Chondrocyte (in vitro differentiated cells): ENCODE data around the gene NR2F6. TPM values are rescaled to one million over a fixed set of nuclear protein-coding genes. Genes with fewer than 3 reads are reported as not detected.

ENCODE experiments used
- DNase-seq: peaks from one replicate; pipeline ENCODE4 v3.0.0; 2021; ENCODE audit warnings: mixed read lengths, low spot score
- H3K27ac Mint-ChIP-seq: one replicate; pipeline ENCODE4 v1.8.0; 2021; ENCODE audit warnings: mild to moderate bottlenecking, moderate library complexity, mixed read lengths; ENCODE audit not compliant: unreplicated experiment
- H3K27me3 Mint-ChIP-seq: 2 replicates; pipeline ENCODE4 v1.8.0; 2021; ENCODE audit warnings: low read depth, mixed read lengths
- H3K36me3 Mint-ChIP-seq: 2 replicates; pipeline ENCODE4 v1.8.0; 2021; ENCODE audit warnings: low read depth, mixed read lengths
- H3K4me1 Mint-ChIP-seq: 2 replicates; pipeline ENCODE4 v1.8.0; 2021; ENCODE audit warnings: low read depth, mild to moderate bottlenecking, mixed read lengths
- H3K4me3 Mint-ChIP-seq: one replicate; pipeline ENCODE4 v1.8.0; 2021; ENCODE audit warnings: mild to moderate bottlenecking, moderate library complexity, mixed read lengths; ENCODE audit not compliant: unreplicated experiment
- H3K9me3 Mint-ChIP-seq: 2 replicates; pipeline ENCODE4 v1.8.0; 2021; ENCODE audit warnings: low read depth, mixed read lengths
- total RNA-seq: library from RNA; stranded (reverse); gene quantifications from 3 replicates; pipeline ENCODE4 v1.2.1, GENCODE V29; 2021
- TF ChIP-seq, protein P1 (sequence below): fragments of 200-600 bp; sonication (generic); IDR thresholded peaks from 2 replicates; pipeline ENCODE4 v1.5.0; 2021; ENCODE audit warnings: antibody characterized with exemption, mild to moderate bottlenecking, moderate library complexity

NR2F6 gene
- total RNA-seq, 1 donor from 2014 or later, result 45.0 TPM

DNA sequence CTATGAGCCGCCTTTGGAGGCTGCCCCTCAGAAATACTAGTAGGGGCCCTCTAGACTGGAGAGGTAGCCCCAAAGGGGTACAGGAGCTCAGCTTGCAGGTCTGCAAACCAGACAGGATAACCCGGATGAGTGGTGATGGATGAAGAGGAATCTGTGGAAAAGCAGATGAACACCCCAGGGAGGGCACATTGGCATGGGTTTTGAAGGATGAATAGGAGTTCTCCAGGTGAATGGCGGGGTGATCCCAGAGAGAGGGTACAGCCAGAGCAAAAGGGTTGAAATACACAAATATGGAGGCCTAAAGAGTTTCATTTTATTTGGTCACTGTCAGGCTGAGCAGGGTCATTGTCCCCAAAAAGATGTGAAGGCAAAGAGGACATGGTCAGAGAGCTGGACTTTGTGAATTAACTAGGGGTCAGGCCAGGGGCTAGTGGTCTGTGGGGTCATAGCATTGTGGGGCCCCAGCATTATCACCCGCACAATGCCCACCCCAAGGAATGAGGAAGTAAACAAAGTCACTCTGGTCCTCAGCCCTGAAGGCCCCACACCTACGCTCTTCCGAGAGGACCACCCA lies 4.8 kb downstream of the NR2F6 start:
- peaks cover 28% of the 10 kb centered on the region for H3K4me1 Mint-ChIP-seq
- no peaks in the 10 kb centered on the region for H3K27me3 Mint-ChIP-seq
- no peak overlapping the region for H3K4me3 Mint-ChIP-seq
- no peaks in the 10 kb centered on the region for H3K9me3 Mint-ChIP-seq
- no peak for DNase-seq
- no peak overlapping the region for H3K27ac Mint-ChIP-seq
- H3K36me3 Mint-ChIP-seq, result peaks cover 4% of the 10 kb centered on the region
- TF ChIP-seq, protein P1, sequence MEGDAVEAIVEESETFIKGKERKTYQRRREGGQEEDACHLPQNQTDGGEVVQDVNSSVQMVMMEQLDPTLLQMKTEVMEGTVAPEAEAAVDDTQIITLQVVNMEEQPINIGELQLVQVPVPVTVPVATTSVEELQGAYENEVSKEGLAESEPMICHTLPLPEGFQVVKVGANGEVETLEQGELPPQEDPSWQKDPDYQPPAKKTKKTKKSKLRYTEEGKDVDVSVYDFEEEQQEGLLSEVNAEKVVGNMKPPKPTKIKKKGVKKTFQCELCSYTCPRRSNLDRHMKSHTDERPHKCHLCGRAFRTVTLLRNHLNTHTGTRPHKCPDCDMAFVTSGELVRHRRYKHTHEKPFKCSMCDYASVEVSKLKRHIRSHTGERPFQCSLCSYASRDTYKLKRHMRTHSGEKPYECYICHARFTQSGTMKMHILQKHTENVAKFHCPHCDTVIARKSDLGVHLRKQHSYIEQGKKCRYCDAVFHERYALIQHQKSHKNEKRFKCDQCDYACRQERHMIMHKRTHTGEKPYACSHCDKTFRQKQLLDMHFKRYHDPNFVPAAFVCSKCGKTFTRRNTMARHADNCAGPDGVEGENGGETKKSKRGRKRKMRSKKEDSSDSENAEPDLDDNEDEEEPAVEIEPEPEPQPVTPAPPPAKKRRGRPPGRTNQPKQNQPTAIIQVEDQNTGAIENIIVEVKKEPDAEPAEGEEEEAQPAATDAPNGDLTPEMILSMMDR, result no peak

DNA sequence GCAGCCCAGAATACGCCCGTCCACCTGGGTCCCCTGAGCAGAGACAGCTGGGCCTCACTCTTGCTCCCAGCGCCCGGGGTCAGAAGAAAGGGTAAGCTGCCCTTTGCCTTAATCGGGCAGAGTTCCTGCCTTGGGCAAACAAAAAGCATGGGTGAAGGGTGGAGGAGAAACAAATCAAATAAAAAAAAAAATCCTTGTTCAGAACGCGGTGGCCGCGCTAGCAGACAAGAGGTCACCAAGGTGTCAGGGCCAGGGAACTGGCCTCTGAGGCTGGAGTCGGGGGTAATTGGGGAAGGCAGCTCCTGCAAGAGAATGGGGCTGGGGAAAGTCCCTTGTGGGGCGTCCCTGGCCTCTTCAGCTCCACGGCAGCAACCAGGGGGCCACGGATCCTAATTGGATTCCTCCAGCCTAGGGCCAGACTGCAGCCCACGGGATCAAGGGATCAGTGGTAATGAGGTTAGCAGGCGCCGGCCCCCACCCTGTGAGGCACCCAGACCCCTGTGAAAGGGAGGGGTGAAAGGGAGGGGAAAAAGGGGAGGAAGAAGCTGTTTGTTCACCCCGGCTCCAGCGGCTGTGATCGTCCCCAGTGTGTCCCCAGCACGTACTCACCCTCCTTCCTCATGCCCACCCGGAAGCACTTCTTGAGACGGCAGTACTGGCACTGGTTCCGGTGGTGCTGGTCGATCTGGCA lies 5.5 kb downstream of the NR2F6 start:
- H3K4me3 Mint-ChIP-seq, result no peak overlapping the region
- H3K27me3 Mint-ChIP-seq, result no peaks in the 10 kb centered on the region
- no peak for DNase-seq
- no peaks in the 10 kb centered on the region for H3K9me3 Mint-ChIP-seq
- H3K27ac Mint-ChIP-seq, result no peak overlapping the region
- TF ChIP-seq, protein P1, result no peak
- peaks cover 28% of the 10 kb centered on the region for H3K4me1 Mint-ChIP-seq
- peaks cover 4% of the 10 kb centered on the region for H3K36me3 Mint-ChIP-seq

DNA sequence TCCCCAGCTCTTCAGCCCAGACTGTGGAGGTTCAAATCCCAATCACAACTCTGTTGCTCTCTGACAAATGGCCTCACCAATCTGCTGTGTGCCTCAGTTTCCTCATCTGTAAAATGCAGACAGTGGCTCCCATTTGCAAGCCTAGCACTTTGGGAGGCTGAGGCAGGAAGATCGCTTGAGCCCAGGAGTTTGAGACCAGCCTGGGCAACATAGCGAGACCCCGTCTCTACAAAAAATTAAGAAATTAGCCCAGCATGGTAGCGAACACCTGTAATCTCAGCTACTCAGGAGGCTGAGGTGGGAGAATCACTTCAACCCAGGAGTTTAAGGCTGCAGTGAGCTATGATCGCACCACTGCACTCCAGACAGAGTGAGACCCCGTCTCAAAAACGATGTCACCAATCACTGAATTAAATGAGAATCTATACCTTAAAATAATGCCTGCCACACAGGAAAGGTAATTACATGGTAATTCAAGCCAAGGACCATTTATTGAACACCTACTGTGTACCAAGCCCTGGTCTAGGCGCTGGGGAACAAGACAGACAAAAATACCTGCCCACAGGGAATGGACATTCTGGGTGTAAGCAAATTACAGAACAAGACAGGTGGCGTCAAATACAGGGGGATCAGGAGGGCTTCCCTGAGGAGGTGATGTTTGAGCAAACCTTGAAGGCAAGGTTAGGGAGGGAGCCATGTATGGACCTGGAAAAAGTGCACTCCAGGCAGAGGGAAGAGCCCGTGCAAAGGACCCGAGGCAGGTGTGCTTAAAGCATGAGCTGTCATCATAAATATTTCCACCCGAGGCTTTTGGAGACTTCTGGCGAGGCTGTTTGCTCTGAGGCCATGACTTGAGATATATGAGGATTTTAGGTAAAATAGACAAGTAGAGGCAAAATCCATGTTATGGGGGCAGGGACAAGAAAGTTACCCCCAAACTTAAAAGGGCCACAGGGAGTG lies 7.7 kb downstream of the NR2F6 start:
- H3K4me1 Mint-ChIP-seq, result peaks cover 23% of the 10 kb centered on the region
- no peak overlapping the region for H3K4me3 Mint-ChIP-seq
- H3K27me3 Mint-ChIP-seq, result no peaks in the 10 kb centered on the region

DNA sequence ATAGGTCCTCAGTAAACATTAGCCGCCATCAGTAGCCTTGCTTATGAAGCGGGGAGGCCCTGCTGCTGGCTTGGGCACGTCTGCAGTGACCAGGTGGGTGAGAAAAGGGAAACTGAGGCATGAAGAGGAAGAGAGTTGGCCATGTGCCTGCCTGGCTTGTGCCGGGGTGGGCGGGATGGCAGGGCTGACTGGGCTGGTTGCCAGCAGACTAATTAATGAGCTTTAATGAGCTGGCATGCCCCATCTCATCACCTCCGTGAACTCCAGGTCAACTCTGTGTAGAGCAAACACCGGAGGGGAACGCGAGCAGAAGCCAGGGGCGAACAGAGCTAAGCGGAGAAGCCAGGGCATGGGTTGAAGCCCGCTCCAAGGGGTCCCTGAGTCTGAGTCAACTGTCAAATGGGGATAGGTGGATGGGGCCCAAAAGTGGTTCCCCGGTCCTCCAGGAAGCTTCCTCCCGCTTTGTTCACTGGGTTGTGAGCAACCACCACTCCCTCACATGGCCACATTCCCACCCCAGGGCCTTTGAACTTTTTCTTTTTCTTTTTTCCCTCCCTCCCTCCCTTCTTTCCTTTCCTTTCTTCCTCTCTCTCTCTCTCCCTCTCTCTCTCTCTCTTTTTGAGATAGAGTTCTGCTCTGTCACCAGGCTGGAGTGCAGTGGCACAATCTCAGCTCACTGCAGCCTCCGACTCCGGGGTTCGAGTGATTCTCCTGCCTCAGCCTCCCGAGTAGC lies 8.7 kb downstream of the NR2F6 start:
- Mint-ChIP-seq H3K27ac (no peak overlapping the region), H3K36me3 (peaks cover 6% of the 10 kb centered on the region), H3K4me1 (peaks cover 15% of the 10 kb centered on the region), H3K9me3 (no peaks in the 10 kb centered on the region), H3K27me3 (no peaks in the 10 kb centered on the region), H3K4me3 (no peak overlapping the region)
- TF ChIP-seq, protein P1, result no peak
- no peak for DNase-seq

More for the DNA sequence above, 7.7 kb downstream of the NR2F6 start:
- DNase-seq, result no peak
- H3K36me3 Mint-ChIP-seq, result peaks cover 4% of the 10 kb centered on the region
- TF ChIP-seq, protein P1, result no peak
- no peaks in the 10 kb centered on the region for H3K9me3 Mint-ChIP-seq
- H3K27ac Mint-ChIP-seq, result no peak overlapping the region
